GM21447 (cell line): ENCODE data around the gene KRT16.
"Not testable (repeated sequence)": the region's sequence is repeated elsewhere in the genome, so short reads cannot be mapped to it uniquely, and the experiment has no call there.

Experiments used
- ATAC-seq: cut with Tn5 transposase; IDR thresholded peaks from one replicate; pipeline ENCODE4 v1.9.1; 2021; ENCODE audit not compliant: unreplicated experiment

Gene KRT16

DNA sequence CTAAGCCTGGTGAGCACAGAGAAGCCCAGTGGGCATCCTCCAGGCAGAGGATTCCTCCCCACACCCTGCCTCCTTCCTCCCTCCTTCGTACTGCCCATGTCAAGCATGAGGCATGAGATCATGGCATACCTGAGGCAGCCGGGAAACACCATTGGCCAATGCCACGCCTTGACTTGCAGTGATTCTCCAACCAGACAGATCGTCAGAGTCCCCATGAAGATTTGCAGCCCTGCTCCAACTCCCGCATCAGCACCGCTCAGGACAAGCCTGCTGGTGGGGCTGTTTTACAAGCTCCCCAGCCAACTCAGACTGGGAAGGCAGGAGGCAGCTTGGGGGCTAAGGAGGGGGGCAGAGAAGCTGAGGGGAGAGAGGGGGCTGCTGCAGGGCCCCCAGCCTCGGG, 2.9 kb upstream of the KRT16 start:
- ATAC-seq: no peak

DNA sequence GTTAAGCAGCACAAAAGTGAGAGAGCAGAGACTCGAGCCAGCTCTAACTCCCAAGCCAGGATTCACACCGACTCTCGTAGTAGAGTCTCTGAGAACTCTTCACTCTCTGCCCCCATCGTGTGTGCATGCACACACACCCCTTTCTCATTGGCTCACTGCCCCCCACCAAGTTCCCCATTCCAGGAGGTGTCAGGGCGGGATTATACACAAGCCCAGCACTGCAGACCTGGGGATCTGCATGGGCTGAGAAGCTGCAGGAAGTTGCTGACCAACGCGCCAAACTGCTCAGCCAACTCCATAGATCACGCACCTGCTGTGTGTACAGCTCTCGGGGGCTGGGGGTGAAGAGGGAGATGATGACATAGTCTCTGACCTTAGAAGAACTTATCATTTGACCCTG, 2.2 kb upstream of the KRT16 start:
- ATAC-seq: not testable (repeated sequence)

DNA sequence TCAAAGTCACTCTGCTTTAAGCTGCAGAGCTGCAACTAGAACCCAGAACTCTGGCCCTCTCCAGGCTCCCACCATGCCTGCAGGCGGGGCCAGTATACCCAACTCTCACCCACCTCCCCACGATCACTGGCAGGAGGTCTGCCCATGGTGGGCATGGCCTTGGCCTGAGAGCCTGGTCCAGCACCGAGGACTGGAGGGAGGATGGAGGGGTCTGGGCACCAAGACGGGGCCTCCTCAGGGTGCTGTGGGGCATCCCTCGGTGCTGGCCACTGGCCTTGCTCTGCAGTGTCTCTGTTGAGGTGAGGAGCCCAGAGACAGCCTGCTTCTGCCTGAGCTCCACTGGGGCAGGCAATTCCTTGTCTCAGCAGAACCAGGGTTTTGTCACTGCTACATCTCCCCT, 1.5 kb upstream of the KRT16 start:
- no peak for ATAC-seq

DNA sequence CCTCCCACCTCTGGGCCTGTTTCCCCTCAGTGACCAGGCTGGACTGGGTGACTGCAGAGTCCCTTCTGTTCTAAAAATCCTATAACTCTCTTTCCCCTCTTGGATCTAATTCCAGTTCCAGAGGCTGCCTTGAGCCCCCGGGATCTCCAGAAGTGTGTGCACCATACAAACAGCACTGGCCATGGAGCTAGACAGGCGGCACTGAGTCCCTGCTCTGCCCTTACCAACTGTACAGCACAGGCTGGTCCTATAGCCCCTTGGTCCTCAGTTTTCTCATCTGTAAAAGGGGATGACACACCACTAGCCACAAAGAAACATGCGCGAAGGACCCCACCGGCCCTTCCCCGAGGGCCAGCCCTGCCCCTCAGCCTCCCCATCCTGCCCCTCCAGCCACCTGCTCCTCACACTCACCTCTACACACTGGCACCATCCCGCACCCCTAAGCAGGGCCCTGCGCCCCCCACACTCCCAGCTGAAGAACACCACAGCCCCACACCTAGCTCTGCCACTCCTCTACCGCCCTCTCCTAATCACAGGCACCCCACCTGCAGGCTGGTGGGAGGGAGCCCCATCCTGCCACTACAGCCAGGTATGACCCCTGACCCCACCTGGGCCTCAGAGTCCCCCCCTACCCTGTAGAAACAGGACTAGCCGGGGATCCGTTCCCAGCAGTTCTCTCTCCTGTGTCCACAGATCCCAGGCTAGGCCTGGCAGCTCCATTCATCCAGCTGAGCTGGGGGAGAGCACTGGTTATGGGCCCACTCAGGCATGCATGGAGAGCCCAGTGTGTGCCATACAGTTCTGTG, 913 bp upstream of the KRT16 start:
- ATAC-seq: no peak

DNA sequence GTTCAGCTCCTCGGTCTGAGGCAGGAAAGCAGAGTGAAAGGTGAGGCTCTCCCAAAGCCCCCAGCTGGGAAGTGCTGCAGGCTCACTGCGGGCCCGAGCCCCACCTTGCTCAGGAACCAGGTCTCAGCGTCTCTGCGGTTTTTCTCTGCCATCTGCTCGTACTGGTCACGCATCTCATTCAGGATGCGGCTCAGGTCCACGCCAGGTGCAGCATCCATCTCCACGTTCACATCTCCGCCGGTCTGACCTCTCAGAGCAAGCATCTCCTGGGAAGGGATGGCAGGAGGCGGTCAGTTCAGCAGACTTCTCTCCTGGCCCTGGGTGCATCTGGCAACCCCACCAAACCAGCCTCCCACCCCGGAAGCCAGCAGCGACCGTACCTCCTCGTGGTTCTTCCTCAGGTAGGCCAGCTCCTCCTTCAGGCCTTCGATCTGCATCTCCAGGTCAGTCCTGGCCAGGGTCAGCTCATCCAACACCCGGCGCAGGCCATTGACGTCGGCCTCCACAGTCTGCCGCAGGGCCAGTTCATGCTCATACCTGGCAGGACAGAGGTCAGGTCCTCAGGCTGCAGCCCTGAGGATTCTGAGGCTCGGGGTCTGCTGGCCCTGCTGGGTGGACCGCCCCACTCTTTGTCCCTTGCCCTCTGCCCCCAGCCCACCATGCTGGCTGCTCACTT, 1.5 kb downstream of the KRT16 start:
- no peak for ATAC-seq

DNA sequence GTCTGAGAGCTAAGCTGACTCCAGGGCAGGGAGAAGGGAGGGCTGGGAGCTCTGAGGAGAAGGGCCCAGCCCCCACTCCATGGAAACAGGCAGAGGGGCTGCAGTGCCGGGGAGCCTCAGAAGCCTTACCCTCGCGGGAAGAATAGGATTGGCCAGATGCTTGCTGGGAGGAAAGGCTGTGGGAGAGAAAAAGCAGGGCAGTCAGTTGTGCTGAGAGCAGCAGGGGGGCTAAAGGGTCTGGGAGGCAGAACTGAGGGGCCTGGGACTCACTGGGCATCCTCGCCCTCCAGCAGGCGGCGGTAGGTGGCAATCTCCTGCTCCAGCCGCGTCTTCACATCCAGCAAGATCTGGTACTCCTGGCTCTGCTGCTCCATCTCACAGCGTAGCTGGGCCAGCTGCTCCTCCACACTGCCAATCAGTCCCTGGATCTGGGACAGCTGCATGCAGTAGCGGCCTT, 2.5 kb downstream of the KRT16 start:
- ATAC-seq: not testable (repeated sequence)

DNA sequence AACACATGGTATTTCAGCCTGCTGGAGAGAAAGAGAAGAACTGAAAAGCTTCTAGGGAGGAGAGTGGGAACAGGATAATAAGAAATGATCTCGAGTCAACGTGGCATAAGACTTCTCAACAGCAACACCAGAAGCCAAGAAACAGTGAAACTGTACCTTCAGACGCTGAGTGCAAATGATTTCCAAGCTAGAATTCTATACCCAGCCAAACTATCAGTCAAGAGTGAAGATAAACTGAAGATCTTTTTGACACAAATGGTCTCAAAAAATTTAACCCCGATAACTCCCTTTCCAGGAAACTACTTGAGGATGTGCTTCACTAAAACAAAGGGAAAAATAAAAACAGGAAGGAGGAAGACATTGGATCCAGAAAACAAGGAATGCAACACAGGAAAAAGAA, 5.6 kb downstream of the KRT16 start:
- ATAC-seq: not testable (repeated sequence)

DNA sequence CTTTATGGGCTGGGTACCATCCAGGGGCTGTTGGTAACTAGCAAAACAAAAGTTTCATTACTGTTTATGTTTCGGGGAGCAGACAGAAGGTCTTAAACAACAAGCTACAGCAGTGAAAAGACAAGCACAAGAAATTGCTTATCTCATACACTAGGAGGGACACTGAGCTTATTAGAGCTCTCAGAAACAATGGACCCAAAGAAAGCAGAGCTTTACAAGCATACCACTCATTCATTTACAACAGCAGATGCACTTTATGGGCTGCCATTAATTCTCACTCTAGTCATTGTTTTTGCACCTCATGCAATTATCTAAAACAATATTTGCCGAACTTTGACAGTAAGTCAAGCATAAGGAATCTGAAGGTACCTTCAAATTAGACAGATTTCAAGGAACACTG, 10.0 kb downstream of the KRT16 start:
- no peak for ATAC-seq

DNA sequence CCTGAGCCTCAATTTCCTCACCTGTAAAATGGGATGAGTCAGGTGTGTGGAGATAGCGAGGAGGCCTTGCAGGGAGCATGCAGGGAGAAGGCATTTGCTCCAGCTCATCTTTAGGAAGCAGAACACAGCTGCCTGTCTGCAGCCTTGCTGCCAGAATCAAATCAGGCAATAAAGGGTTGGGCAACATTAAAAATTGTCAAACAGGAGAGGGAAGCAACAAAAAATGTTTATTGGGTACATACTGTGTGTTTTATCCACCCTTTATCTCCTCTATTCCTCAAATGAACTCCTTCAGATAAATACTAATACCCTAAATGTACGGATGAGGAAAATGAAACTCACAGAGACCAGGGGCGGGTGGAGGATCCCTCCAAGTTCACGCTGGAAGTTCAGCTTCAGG, 12.2 kb downstream of the KRT16 start:
- ATAC-seq: no peak

DNA sequence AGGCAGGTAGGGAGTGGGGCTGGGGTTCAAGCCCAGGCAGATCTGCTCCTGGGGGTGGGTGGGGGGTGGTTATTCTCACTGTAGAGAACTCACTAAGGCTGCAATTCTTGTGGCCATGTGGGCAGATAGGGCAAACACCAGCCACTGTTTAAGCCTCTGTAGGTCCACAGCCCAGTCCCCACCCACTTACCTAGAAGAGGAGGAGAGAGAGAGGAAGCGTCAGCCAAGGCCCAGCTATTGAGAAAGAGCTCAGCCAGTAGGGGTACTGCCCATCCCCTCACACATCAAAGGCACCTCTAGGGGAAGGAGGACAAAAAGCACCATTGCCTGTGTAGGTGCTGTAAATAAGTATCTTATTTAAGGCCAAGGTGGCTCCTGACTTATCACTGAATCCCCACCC, 12.9 kb downstream of the KRT16 start:
- ATAC-seq: no peak

DNA sequence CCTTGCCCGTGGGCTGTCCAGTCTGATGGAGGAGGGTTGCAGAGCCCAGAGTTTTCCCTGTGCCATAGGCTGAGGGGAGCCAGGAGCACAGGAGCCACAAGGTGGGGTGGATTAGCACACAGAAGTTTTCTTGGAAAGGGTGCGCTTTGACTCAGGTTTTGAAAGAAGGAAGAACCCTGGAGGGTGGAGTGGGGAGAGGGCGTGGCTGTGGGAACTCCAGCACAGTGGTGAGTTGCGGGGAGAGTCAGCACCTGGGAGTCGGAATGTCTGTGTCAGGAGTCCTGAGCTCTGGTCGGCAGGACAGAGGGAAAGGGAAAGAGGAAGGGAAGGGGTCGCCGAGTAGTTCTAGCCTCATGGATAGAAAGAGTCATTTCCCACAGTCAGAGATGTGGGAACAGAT, 17.0 kb downstream of the KRT16 start:
- no peak for ATAC-seq

DNA sequence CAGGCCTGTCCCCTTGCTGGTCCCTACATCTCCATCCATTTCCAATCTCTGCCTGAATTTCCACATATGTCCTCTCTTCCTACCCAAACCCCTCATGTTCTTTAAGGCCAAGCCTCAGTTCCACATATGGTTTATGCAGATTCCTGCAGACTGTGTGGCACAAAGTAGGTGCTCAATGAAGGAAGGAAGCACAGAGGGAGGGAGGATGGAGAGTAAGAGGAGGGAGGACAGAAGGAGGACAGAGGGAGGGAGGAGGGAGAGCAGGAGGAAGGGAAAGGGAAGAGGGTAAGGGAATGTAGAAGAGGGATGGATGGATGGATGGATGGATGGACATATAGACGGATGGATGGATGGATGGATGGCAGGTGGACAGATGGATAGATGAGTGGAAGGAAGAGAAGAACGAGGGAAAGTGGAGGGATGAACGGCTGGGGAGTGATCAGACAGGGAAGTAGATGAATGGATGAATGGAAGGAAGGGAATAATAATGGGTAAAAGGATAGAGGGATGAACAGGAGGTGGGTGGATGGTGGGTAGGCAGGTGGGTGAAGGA, 18.1 kb downstream of the KRT16 start:
- no peak for ATAC-seq

DNA sequence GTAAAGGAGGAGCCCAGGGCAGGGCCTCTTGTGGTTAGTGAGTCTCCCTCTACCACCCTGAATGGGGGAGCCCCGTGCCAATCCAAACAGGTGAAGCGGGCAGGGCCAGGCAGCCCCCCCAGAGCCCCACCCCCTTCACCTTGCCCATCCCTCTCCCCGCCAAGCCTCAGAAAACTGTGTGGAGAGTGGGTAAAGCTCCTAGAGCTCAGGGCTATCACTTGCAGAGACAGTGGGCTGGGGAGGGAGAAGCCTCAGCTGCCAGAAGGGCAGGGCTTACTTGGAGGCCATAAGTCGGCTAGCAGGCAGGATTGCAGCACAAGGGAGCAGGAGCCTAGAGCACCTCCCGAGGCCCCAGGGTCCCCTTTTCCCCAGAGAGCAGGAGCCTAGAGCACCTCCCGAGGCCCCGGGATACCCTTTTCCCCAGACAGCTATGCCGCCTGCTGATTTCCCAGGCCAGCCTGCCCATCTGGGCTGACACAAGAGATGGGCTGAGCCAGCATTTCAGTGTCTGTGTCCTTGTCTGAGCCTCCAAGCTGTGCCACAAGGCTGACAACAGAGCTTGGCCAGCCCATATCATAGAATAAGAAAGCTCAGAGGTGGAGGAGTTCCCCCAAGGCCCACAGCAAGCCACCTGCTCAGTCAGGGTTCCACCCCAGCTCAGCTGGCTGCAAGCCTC, 19.1 kb downstream of the KRT16 start:
- ATAC-seq: no peak

DNA sequence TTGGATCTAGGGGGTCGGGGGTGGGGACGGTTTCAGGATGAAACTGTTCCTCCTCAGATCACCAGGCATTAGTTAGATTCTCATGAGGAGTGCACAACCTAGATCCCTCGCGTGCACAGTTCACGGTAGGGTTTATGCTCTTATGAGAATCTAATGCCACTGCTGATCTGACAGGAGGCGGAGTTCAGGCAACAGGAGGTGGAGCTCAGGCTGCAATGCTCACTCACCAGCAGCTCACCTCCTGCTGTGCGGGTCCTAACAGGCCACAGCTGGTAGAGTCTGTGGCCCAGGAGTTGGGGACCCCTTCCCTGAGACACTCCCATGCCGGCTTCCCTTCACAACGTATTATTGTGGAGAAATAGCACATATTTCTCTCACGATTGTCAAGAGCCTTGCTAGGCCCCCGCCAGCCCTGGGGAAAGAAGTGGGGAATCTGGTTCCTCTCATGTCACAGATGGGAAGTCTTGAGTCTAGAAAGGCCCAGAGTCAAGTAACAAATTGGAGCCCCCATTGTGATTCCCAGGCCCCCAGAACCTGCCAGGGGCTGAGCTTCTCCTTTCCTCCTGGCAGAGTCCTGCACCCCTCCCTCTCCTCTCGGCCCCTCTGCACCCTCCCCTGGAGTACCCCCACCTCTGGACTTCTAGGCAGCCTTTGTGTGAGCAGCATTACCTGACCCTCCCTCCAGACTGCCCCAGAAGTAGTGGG, 19.8 kb downstream of the KRT16 start:
- no peak for ATAC-seq

DNA sequence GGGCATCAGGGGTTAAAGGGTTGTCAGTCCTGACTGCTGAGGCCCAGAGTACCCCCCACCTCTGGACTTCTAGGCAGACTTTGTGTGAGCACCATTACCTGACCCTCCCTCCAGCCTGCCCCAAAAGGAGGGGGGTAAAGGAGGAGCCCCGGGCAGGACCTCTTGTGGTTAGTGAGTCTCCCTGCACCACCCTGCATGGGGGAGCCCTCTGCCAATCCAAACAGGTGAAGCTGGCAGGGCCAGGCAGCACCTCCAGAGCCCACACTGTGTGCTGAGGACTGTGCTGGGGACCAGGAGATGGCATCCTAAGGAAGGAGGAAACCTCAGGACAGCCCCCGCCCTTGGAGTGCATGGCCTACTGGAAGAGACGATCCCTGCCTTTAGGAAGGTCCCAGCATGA, 23.3 kb downstream of the KRT16 start:
- no peak for ATAC-seq

DNA sequence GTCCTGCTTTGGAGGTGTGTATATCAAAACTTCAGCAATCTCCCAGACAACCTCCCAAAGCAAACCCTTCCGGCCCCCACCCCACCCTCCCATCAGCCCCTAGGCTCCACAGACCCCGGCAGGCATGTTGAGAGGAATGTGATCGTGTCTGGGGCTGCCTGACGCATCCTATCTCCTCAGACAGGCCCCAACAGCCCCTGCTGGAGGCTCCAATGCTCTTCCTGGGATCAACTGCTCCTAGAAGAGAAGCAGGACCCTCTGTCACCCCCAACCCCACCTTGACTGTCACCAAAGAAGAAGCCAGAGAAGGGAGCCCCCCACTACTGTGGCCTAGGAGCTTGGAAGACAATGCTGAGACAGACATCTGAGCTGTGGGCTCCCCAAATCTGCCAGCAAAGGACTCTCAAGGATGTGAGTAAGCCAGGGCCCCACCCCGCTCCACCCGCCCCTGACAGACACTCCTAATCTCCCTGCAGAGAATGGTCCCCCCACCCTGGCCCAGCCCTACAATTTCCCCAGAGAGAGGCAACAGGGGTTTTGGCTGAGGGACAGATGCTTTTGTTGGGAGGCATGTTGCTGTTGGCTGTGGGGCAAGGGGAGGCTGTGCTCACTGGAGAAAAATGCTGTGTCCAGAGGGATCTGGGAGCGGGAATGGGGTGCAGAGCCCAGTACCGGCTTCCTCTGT, 24.3 kb downstream of the KRT16 start:
- ATAC-seq: no peak

DNA sequence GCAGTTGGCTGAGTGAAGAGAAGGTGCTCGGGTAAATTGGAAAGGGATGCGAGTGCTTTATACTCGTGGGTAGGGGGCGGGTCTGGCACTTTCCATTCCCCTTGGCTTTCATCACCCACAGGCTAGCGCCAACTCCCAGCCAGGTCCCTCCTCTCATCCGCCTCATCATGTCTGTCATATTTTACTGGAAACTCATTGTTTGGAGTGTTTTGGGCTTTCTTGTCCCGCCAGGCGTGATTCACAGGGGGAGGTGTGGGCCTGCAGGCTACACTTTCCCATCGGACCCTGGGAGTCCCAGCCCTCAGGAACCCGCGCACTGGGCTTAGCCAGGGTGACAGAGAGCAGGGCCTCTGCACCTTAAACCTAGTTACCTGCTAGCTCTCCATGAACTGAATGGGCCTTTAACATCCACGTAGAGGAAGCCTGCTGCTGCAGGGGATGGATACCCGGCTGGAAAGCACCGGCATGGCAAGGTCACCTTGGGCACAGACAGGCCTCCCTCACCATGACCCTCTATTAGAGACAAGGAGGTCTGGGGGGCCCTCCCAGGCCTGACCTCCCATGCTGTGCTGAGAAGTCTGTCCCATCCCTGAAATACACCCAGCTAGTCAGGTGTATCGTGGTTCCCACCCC, 25.6 kb downstream of the KRT16 start, which contains the start of gene KRT14:
TSS of gene KRT14 (minus strand) at position 33 of the 633 bp plus-strand sequence. CDS start 61 bp downstream, outside the sequence.
- ATAC-seq: no peak

DNA sequence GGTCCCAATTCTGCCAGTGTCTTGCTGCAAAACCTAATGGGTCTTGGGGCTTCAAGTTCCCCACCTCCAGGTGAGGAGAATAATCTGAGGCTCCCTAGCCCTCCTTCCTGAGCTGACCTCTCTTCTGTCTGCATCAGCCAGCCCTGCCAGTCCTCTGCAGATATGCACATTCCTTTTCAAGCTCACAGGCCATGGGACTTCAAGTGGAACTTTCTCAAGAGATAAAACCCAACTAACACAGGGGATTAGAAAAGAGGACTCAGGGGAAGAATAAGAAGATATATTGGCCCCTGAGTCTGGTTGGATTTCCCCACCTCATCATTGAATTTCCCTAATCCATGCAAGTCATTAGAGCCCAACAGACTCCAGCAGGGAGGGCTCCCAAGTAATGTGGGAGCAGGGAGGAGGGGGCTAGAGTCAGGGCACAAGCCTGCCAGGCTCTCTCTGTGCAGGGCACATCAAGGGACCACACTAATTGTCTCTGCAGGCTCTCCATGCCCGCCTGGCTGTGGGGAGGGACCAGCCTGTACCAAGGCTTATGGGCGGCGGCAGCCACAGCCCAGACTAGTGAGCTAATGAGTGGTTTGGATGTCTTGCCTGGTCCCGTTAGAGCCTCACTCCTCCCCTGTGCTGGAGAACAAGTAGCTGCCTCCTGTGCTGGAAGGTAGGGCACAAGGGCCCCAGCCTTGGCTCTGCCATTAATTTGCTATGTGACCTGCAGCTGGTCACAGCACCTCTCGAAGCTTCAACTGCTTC, 27.1 kb downstream of the KRT16 start:
- ATAC-seq: no peak

DNA sequence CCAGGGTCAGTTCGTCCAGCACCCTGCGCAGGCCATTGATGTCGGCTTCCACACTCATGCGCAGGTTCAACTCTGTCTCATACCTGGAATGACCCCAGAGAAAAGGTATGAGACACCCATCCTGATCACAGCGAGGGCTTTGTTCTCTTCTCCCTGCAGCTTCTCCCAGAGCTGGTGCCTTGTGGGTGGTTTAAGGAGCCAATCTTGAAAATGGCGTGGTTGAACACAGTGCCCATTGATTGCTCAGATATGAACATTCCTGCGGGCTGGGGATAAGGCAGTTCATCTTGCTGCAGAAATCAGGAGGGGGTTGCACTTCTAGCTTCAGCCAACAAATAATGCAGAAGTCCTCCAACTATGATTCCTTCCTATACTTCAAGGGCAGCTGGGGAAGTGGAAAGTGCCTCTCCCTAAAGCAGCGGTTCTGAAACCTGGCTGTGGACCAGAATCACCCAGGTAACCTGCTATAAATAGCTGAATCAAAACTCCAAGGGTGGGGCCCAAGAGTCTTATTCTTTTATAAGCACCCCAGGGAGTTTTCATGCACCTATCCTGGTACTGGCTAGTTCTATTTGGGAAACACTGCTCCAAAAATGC, 28.1 kb downstream of the KRT16 start:
- ATAC-seq: not testable (repeated sequence)
